ENCODE measurements around the gene CACNA1H. TPM values are rescaled to one million over a fixed set of nuclear protein-coding genes. Genes with fewer than 3 reads are reported as not detected.
"Not testable (repeated sequence)": the region's sequence is repeated elsewhere in the genome, so short reads cannot be mapped to it uniquely, and the experiment has no call there.

The CACNA1H gene
- total RNA-seq, 1 donor from 2014 or later = 1.3 TPM

GRCh38 chr16:1261131-1261892 lies 108.4 kb downstream of the CACNA1H start:
- no peak for DNase-seq (ENCODE audit: extremely low read depth, low read depth, low spot score)

- DNase-seq (ENCODE audit: extremely low read depth, low read depth, low spot score) = no peak
These were observed 109.4 kb downstream of the CACNA1H start for GRCh38 chr16:1262210-1262845.

- DNase-seq (ENCODE audit: extremely low read depth, low read depth, low spot score) = no peak
These were observed 109.9 kb downstream of the CACNA1H start for GRCh38 chr16:1262846-1263221.

- no peak for DNase-seq (ENCODE audit: extremely low read depth, low read depth, low spot score)
These were observed 110.9 kb downstream of the CACNA1H start for GRCh38 chr16:1263591-1264344.

GRCh38 chr16:1264345-1265089 lies 111.6 kb downstream of the CACNA1H start:
- no peak for DNase-seq (ENCODE audit: extremely low read depth, low read depth, low spot score)

- no peak for DNase-seq (ENCODE audit: extremely low read depth, low read depth, low spot score)
These were observed 112.3 kb downstream of the CACNA1H start for GRCh38 chr16:1265090-1265630.

GRCh38 chr16:1265826-1266225 lies 112.9 kb downstream of the CACNA1H start:
- DNase-seq (ENCODE audit: extremely low read depth, low read depth, low spot score) = no peak

- DNase-seq (ENCODE audit: extremely low read depth, low read depth, low spot score) = not testable (repeated sequence)
These were observed 116.5 kb downstream of the CACNA1H start for GRCh38 chr16:1269418-1269817.

GRCh38 chr16:1271380-1271723 lies 118.4 kb downstream of the CACNA1H start:
- no peak for DNase-seq (ENCODE audit: extremely low read depth, low read depth, low spot score)

Other genes starting within 250 kb of the CACNA1H start
- gene LMF1, start 182.1 kb upstream of the CACNA1H start, total RNA-seq = 25.2 and 36.6 TPM in 2 replicates
- gene SOX8, start 171.3 kb upstream of the CACNA1H start, total RNA-seq = 0.06 and 0.19 TPM in 2 replicates
- gene SSTR5, start 80.4 kb upstream of the CACNA1H start, total RNA-seq = not detected in 2 replicates
- not detected in 2 replicates for gene C1QTNF8, start 56.9 kb upstream of the CACNA1H start, total RNA-seq
- gene TPSG1, start 72.2 kb downstream of the CACNA1H start, total RNA-seq = not detected in 2 replicates
- not detected in 2 replicates for gene TPSB2, start 77.1 kb downstream of the CACNA1H start, total RNA-seq
- gene TPSAB1, start 87.6 kb downstream of the CACNA1H start, total RNA-seq = not detected in 2 replicates
- gene TPSD1, start 103.0 kb downstream of the CACNA1H start, total RNA-seq = not detected in 2 replicates
- 94.8 and 116 TPM in 2 replicates for gene UBE2I, start 156.5 kb downstream of the CACNA1H start, total RNA-seq
- 1.1 TPM in 2 replicates for gene BAIAP3, start 180.5 kb downstream of the CACNA1H start, total RNA-seq
- gene TSR3, start 198.8 kb downstream of the CACNA1H start, total RNA-seq = 102 and 119 TPM in 2 replicates
- gene GNPTG, start 198.8 kb downstream of the CACNA1H start, total RNA-seq = 72.5 and 96.8 TPM in 2 replicates